Choroid plexus epithelial cell (primary cell): ENCODE data around the gene WDR81.
A peak's percentile ranks its signal among the peaks of the same experiment; 100 is the strongest.

Experiments used
- DNase-seq: peaks from one replicate; pipeline ENCODE4 v3.0.0-alpha.2; 2010; ENCODE audit warnings: low read depth
- H3K4me3 ChIP-seq: 2 replicates; pipeline ENCODE4 v1.5.1; 2011; ENCODE audit warnings: low read depth, mild to moderate bottlenecking, control low read depth, low read length, moderate library complexity
- CTCF ChIP-seq: conservative IDR thresholded peaks from 2 replicates; pipeline ENCODE4 v1.5.1; 2011; ENCODE audit warnings: low read depth, mild to moderate bottlenecking, control low read depth, inconsistent platforms, low read length, moderate library complexity

The WDR81 gene

GRCh38 chr17:1779571-1780131, 55.1 kb downstream of the WDR81 start:
- peak; percentile 98 for DNase-seq
- H3K4me3 ChIP-seq = no peak overlapping the region
- no peak for TF ChIP-seq CTCF

- DNase-seq = no peak
- no peak overlapping the region for H3K4me3 ChIP-seq
- TF ChIP-seq CTCF = no peak
Observed at GRCh38 chr17:1782171-1782567, 57.7 kb downstream of the WDR81 start.

GRCh38 chr17:1783271-1783670, 58.8 kb downstream of the WDR81 start:
- DNase-seq = no peak
- no peak overlapping the region for H3K4me3 ChIP-seq
- no peak for TF ChIP-seq CTCF

GRCh38 chr17:1783834-1784611, 59.5 kb downstream of the WDR81 start:
- peak; percentile 84 for TF ChIP-seq CTCF
- H3K4me3 ChIP-seq = no peak overlapping the region
- peak; percentile 83 for DNase-seq

GRCh38 chr17:1785930-1786329, 61.4 kb downstream of the WDR81 start:
- no peak for DNase-seq

GRCh38 chr17:1786708-1787107, 62.2 kb downstream of the WDR81 start:
- H3K4me3 ChIP-seq = no peak overlapping the region
- DNase-seq = no peak
- no peak for TF ChIP-seq CTCF

More at GRCh38 chr17:1785930-1786329, 61.4 kb downstream of the WDR81 start:
- no peak overlapping the region for H3K4me3 ChIP-seq
- TF ChIP-seq CTCF = no peak
